Measurements from ENCODE around the gene RFX2. TPM values are rescaled to one million over a fixed set of nuclear protein-coding genes. Genes with fewer than 3 reads are reported as not detected.

RFX2 gene
- polyA plus RNA-seq, 2 donors, result 5.3 to 8.8 TPM

DNA sequence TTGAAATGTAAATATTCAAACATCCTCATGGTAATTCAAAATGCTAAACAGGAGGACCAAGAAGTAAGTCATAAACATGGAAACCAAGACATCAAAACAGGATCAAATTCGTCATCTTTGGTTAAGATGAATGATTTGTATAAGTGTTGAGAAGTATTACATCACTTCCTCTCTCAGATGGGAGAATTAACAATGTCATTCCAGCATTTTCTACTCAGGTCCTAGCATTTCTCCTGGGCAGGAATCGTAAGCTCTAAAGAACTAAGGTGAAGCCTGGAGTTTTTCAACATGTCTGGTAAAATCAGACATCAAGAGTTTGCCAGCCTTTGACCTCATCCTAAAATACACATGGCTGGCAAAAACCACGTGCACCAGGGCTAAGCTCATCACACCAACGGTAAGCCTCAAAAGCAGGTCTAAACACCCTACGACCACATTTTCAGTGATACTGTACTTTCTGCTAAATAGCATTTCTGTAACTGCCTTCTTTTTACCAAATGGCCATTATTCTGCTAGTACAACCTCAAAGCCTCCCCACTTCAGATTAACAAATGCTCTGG lies 157.2 kb downstream of the RFX2 start:
- H3K36me3 ChIP-seq (ENCODE audit: control insufficient read depth in 2 of 2, insufficient read depth in 2 of 2, low read length in 1 of 2), result peaks cover 7 to 11% of the 10 kb centered on the region in 2 donors
- H3K4me1 ChIP-seq (ENCODE audit: control insufficient read depth in 2 of 2, insufficient read depth in 2 of 2, low read length in 1 of 2), result peaks cover 17% of the 10 kb centered on the region in 2 donors
- WGBS, 2 donors, result 61 to 64% methylated on average over 5 of the region's 5 CpGs
- no peaks in the 10 kb centered on the region for H3K9me3 ChIP-seq (ENCODE audit: control insufficient read depth in 2 of 2, insufficient read depth in 1 of 2, low read depth in 1 of 2, low read length in 1 of 2)
- H3K27me3 ChIP-seq (ENCODE audit: control insufficient read depth in 1 of 2, insufficient read depth in 2 of 2, low read length in 2 of 2), result no peaks in the 10 kb centered on the region
- peak overlapping the region; percentile 8 to 66 for H3K27ac ChIP-seq (ENCODE audit: low read depth in 2 of 2, low read length in 1 of 2)
- H3K4me3 ChIP-seq (ENCODE audit: low read depth in 1 of 2, low read length in 2 of 2), result no peak overlapping the region

DNA sequence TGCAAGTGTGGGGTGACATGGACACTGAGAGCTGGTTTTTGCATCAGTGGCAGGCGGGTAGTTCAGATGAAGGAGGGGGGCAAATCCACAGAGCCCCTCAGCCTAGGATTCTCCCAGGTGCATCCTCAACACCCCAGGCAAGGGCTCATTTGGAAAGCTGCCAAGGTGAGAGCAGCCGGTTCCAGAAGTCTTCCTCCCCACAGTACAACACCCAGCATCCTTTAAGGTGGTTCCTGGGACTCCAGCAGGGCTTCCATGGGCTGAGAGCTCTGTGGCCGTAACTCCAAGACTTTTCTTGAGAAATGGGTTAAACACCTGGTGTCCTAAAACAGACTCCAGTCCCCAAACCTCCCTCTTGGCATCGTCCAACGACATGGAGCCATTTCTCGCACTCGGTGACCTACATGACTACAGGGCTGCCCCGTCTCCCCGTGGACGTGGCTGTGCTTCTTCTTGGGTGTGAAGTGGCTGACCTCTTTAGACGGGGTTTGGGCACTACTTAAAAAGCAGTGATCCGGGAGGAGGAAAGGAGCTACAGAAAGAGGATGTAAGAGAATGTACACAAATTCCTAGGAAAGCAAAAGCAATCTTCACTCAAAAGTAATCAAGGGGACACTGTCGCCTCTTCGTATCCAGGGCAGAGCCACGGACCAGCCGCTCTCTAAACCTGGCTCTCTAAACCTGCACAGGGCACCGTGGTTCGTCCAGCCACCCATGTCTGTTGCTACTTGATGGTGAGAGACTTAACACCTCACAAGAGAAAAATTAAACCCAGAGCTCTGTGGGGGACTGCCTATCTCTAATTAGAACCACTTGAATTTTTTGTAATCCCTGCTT lies 157.9 kb downstream of the RFX2 start:
- no peak overlapping the region for H3K4me3 ChIP-seq (ENCODE audit: low read depth in 1 of 2, low read length in 2 of 2)
- peak overlapping the region in 1 of 2 donors; percentile 67 for H3K27ac ChIP-seq (ENCODE audit: low read depth in 2 of 2, low read length in 1 of 2)
- H3K9me3 ChIP-seq (ENCODE audit: control insufficient read depth in 2 of 2, insufficient read depth in 1 of 2, low read depth in 1 of 2, low read length in 1 of 2), result no peaks in the 10 kb centered on the region
- 75 to 76% methylated on average over 18 of the region's 18 CpGs for WGBS, 2 donors
- peaks cover 7 to 16% of the 10 kb centered on the region in 2 donors for H3K36me3 ChIP-seq (ENCODE audit: control insufficient read depth in 2 of 2, insufficient read depth in 2 of 2, low read length in 1 of 2)
- H3K4me1 ChIP-seq (ENCODE audit: control insufficient read depth in 2 of 2, insufficient read depth in 2 of 2, low read length in 1 of 2), result peaks cover 17 to 20% of the 10 kb centered on the region in 2 donors
- no peaks in the 10 kb centered on the region for H3K27me3 ChIP-seq (ENCODE audit: control insufficient read depth in 1 of 2, insufficient read depth in 2 of 2, low read length in 2 of 2)

DNA sequence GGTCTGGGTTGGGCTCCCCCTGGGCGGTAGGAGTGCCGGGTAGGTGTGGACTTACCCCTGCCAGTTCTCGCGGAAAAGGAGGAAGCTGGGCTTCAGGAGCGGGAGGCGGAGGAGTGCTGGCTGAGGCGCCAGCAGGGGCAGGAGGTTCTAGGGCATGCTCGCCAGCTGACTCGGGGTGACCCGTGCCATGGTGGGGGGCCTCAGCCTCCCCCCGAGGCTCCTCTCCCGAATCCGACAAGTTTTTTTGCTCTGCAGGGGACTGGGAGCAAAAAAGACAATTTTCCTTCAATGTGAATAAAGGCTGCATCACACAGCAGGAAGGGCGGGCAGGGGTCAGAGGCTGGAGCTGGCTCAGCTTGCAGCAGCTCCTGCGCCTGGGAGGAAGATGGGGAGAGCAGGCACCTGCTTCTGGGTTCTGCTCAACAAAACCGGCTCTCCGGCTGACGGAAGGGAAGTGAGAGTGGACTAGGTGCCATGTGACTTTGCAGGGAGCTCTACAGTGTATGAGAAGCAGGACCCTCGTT lies 158.9 kb downstream of the RFX2 start:
- no peaks in the 10 kb centered on the region for H3K9me3 ChIP-seq (ENCODE audit: control insufficient read depth in 2 of 2, insufficient read depth in 1 of 2, low read depth in 1 of 2, low read length in 1 of 2)
- WGBS, 2 donors, result 44 to 47% methylated on average over 19 of the region's 19 CpGs
- peak overlapping the region in 1 of 2 donors; percentile 34 for H3K27ac ChIP-seq (ENCODE audit: low read depth in 2 of 2, low read length in 1 of 2)
- peaks cover 17 to 23% of the 10 kb centered on the region in 2 donors for H3K4me1 ChIP-seq (ENCODE audit: control insufficient read depth in 2 of 2, insufficient read depth in 2 of 2, low read length in 1 of 2)
- H3K4me3 ChIP-seq (ENCODE audit: low read depth in 1 of 2, low read length in 2 of 2), result no peak overlapping the region
- H3K27me3 ChIP-seq (ENCODE audit: control insufficient read depth in 1 of 2, insufficient read depth in 2 of 2, low read length in 2 of 2), result no peaks in the 10 kb centered on the region
- H3K36me3 ChIP-seq (ENCODE audit: control insufficient read depth in 2 of 2, insufficient read depth in 2 of 2, low read length in 1 of 2), result peaks cover 7 to 14% of the 10 kb centered on the region in 2 donors

DNA sequence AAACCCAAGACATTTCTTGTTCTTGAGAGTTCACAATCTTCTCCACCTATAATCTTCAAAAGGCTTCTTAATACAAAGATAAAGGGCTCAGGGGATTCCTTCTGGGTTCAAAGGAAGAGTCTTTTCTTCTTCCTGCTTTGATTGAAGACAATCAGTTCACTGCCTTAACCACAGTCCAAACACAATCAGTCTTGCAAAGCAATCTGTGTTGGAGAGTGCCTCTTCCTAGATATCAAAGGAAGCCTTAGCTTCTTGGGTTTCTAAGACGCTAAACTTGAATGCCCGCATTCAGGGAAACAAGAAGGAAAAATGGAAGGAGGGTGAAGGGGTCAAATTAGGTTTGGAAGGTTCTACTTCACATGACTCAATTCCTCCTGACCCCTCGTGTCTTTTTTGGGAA lies 159.6 kb downstream of the RFX2 start:
- H3K4me1 ChIP-seq (ENCODE audit: control insufficient read depth in 2 of 2, insufficient read depth in 2 of 2, low read length in 1 of 2), result peaks cover 17 to 23% of the 10 kb centered on the region in 2 donors
- 60 to 67% methylated on average over 3 of the region's 3 CpGs for WGBS, 2 donors
- H3K27me3 ChIP-seq (ENCODE audit: control insufficient read depth in 1 of 2, insufficient read depth in 2 of 2, low read length in 2 of 2), result no peaks in the 10 kb centered on the region
- peaks cover 7 to 14% of the 10 kb centered on the region in 2 donors for H3K36me3 ChIP-seq (ENCODE audit: control insufficient read depth in 2 of 2, insufficient read depth in 2 of 2, low read length in 1 of 2)
- H3K27ac ChIP-seq (ENCODE audit: low read depth in 2 of 2, low read length in 1 of 2), result no peak overlapping the region
- no peaks in the 10 kb centered on the region for H3K9me3 ChIP-seq (ENCODE audit: control insufficient read depth in 2 of 2, insufficient read depth in 1 of 2, low read depth in 1 of 2, low read length in 1 of 2)
- no peak overlapping the region for H3K4me3 ChIP-seq (ENCODE audit: low read depth in 1 of 2, low read length in 2 of 2)

DNA sequence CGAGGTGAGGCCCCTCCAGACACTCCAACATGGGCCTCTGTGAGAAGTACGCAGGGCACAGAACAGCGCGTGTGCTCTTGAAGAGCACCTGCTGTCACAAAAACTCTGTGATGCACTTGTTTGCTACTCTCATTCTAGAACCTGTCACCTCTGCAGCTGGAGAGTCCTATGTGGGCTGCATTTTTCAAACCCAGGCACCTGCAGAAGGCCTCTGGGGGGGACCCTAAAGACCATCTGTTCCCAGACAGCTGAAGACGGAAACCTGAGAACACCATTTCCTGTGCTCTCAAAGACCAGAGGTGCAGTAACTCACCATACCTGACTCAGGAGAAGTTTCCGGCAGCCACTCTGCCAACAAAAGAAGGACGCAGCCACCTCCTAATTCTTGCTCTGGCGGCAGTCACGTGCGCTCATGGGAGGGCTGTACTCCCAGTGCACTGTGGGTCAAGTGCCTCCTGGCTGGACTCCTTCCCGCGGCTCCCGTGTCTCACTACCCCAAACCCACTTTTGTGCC lies 160.5 kb downstream of the RFX2 start:
- H3K27me3 ChIP-seq (ENCODE audit: control insufficient read depth in 1 of 2, insufficient read depth in 2 of 2, low read length in 2 of 2), result no peaks in the 10 kb centered on the region
- no peak overlapping the region for H3K4me3 ChIP-seq (ENCODE audit: low read depth in 1 of 2, low read length in 2 of 2)
- H3K9me3 ChIP-seq (ENCODE audit: control insufficient read depth in 2 of 2, insufficient read depth in 1 of 2, low read depth in 1 of 2, low read length in 1 of 2), result no peaks in the 10 kb centered on the region
- peak overlapping the region; percentile 21 to 66 for H3K27ac ChIP-seq (ENCODE audit: low read depth in 2 of 2, low read length in 1 of 2)
- WGBS, 2 donors, result 81 to 83% methylated on average over 13 of the region's 13 CpGs
- peaks cover 7 to 16% of the 10 kb centered on the region in 2 donors for H3K36me3 ChIP-seq (ENCODE audit: control insufficient read depth in 2 of 2, insufficient read depth in 2 of 2, low read length in 1 of 2)
- H3K4me1 ChIP-seq (ENCODE audit: control insufficient read depth in 2 of 2, insufficient read depth in 2 of 2, low read length in 1 of 2), result peaks cover 16 to 23% of the 10 kb centered on the region in 2 donors

DNA sequence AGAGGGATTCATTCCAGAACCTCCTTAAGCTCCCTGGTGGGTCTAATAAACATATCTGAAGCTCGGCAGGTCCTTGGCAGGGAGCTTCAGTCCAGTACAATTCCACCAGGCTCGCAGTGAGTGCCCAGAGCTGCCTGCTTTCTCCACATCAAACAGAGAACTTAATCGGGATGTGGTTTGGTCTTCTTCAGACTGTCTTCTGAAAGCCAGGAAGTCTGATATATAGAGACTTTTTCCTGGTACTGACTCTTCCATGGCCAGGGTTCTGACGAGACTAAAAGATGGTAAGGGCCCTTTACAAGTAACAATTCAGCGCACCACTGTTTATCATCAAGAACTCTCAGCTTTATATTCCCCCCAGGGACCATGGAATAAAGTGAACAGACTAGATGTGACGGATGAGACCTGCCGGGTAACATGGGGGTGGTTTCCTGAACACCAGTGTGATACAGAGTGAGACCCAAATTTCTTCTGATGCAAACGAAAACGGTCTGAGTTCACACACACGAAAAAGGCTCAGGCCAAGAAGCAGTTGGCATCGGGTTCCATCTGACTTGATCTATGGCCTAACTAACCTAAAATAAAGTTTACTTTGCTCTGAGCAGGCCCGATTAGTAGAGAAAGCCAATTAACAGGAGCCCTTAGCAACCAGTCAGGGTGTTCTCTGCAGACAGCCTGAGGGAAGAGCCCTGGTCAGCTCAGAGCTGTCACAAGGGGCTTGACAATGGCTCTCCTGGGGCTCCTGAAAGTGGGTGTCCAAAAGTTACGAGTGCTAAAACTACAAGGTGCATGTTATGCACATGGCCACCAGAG lies 161.3 kb downstream of the RFX2 start:
- 56 to 65% methylated on average over 13 of the region's 13 CpGs for WGBS, 2 donors
- Histone ChIP-seq H3K9me3 (ENCODE audit: control insufficient read depth in 2 of 2, insufficient read depth in 1 of 2, low read depth in 1 of 2, low read length in 1 of 2) (no peaks in the 10 kb centered on the region), H3K4me3 (ENCODE audit: low read depth in 1 of 2, low read length in 2 of 2) (no peak overlapping the region), H3K27ac (ENCODE audit: low read depth in 2 of 2, low read length in 1 of 2) (peak overlapping the region; percentile 21 to 66), H3K4me1 (ENCODE audit: control insufficient read depth in 2 of 2, insufficient read depth in 2 of 2, low read length in 1 of 2) (peaks cover 14 to 23% of the 10 kb centered on the region in 2 donors), H3K27me3 (ENCODE audit: control insufficient read depth in 1 of 2, insufficient read depth in 2 of 2, low read length in 2 of 2) (no peaks in the 10 kb centered on the region), H3K36me3 (ENCODE audit: control insufficient read depth in 2 of 2, insufficient read depth in 2 of 2, low read length in 1 of 2) (peaks cover 7 to 18% of the 10 kb centered on the region in 2 donors)

DNA sequence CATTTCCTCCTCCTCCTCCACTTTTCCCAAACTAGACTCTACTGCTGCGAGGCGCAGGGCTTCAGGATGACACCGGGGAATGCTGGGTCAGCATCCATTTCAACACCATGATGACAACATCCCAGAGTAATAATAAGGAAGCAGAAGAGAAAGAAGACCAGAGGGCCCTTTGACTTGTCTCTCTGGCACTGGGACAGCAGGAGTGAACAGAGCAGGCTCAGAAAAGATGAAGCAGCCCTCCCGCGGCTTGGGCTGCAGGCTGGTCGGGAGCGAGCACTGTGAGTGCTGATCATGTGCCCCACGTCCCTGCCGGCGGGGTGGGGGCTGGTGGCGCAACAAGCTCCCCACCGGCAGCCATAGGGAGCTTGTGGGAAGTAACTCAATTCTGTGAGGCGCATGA lies 162.9 kb downstream of the RFX2 start:
- peaks cover 11 to 19% of the 10 kb centered on the region in 2 donors for H3K4me1 ChIP-seq (ENCODE audit: control insufficient read depth in 2 of 2, insufficient read depth in 2 of 2, low read length in 1 of 2)
- H3K36me3 ChIP-seq (ENCODE audit: control insufficient read depth in 2 of 2, insufficient read depth in 2 of 2, low read length in 1 of 2), result peaks cover 7 to 18% of the 10 kb centered on the region in 2 donors
- no peaks in the 10 kb centered on the region for H3K9me3 ChIP-seq (ENCODE audit: control insufficient read depth in 2 of 2, insufficient read depth in 1 of 2, low read depth in 1 of 2, low read length in 1 of 2)
- no peaks in the 10 kb centered on the region for H3K27me3 ChIP-seq (ENCODE audit: control insufficient read depth in 1 of 2, insufficient read depth in 2 of 2, low read length in 2 of 2)
- WGBS, 2 donors, result 65 to 76% methylated on average over 13 of the region's 13 CpGs
- H3K27ac ChIP-seq (ENCODE audit: low read depth in 2 of 2, low read length in 1 of 2), result peak overlapping the region; percentile 47 to 58
- no peak overlapping the region for H3K4me3 ChIP-seq (ENCODE audit: low read depth in 1 of 2, low read length in 2 of 2)

DNA sequence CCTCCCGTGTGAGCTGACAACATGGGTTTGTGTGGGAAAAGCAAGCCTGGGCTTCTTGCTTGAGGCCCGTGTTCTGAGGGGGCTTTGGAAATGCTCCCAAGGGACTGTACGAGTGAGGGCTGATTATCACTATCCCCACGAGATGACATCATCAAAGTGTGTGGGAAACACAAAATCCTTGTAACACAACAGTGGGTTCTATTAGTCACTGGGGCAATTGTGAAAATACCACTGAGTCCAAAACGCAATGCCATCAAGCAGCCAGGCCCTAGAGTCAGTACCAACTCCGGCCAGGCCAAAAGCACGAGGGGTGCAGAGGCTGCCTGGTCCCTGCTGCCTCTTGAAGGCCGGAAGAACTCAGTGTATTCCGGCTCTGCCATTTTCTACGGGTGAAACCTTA lies 166.7 kb downstream of the RFX2 start:
- no peak overlapping the region for H3K4me3 ChIP-seq (ENCODE audit: low read depth in 1 of 2, low read length in 2 of 2)
- no peaks in the 10 kb centered on the region for H3K9me3 ChIP-seq (ENCODE audit: control insufficient read depth in 2 of 2, insufficient read depth in 1 of 2, low read depth in 1 of 2, low read length in 1 of 2)
- no peaks in the 10 kb centered on the region for H3K27me3 ChIP-seq (ENCODE audit: control insufficient read depth in 1 of 2, insufficient read depth in 2 of 2, low read length in 2 of 2)
- H3K27ac ChIP-seq (ENCODE audit: low read depth in 2 of 2, low read length in 1 of 2), result peak overlapping the region; percentile 8 to 21
- peaks cover 0 to 6% of the 10 kb centered on the region in 2 donors for H3K4me1 ChIP-seq (ENCODE audit: control insufficient read depth in 2 of 2, insufficient read depth in 2 of 2, low read length in 1 of 2)
- peaks cover 9 to 24% of the 10 kb centered on the region in 2 donors for H3K36me3 ChIP-seq (ENCODE audit: control insufficient read depth in 2 of 2, insufficient read depth in 2 of 2, low read length in 1 of 2)
- WGBS, 2 donors, result 64 to 73% methylated on average over 10 of the region's 10 CpGs
